Stomach (tissue), 4 donors: ENCODE measurements around the gene PHKA1.

Experiments used
- EP300 ChIP-seq: sonication (generic); formaldehyde crosslinking; IDR thresholded peaks from one replicate; pipeline ENCODE4 v1.6.1; 2017; ENCODE audit warnings: antibody characterized with exemption
- POLR2AphosphoS5 ChIP-seq, 3 donors: sonication (generic); formaldehyde crosslinking; IDR thresholded peaks; one replicate each; pipeline ENCODE4 v1.6.1; 2016; ENCODE audit warnings: antibody characterized with exemption in 3 of 3
- TF ChIP-seq, protein P1 (sequence below), 7 experiments: fragments of 450-650 bp in 4 of 7; fragments of 200-600 bp in 3 of 7; sonication (generic) in 3 of 7; IDR thresholded peaks; one replicate each; pipeline ENCODE4 v1.5.1; 2016 to 2019; ENCODE audit warnings: antibody characterized with exemption in 7 of 7, control low read depth in 2 of 7, mild to moderate bottlenecking in 1 of 7

- TF ChIP-seq, protein P1, sequence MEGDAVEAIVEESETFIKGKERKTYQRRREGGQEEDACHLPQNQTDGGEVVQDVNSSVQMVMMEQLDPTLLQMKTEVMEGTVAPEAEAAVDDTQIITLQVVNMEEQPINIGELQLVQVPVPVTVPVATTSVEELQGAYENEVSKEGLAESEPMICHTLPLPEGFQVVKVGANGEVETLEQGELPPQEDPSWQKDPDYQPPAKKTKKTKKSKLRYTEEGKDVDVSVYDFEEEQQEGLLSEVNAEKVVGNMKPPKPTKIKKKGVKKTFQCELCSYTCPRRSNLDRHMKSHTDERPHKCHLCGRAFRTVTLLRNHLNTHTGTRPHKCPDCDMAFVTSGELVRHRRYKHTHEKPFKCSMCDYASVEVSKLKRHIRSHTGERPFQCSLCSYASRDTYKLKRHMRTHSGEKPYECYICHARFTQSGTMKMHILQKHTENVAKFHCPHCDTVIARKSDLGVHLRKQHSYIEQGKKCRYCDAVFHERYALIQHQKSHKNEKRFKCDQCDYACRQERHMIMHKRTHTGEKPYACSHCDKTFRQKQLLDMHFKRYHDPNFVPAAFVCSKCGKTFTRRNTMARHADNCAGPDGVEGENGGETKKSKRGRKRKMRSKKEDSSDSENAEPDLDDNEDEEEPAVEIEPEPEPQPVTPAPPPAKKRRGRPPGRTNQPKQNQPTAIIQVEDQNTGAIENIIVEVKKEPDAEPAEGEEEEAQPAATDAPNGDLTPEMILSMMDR (IDR thresholded peaks at IDR 0.05) = no peak
- TF ChIP-seq POLR2AphosphoS5 (IDR thresholded peaks at IDR 0.05) (no peak), EP300 (no peak)
These were observed 177.6 kb downstream of the PHKA1 start for GRCh38 chrX:72536542-72536941.
